Activated CD4-positive, CD25-positive, alpha-beta regulatory T cell treated with anti-CD3 and anti-CD28 coated beads, Interleukin-2, amount 50 U/mL, for 24 hours (primary cell): ENCODE results near the gene GLCE.
A peak's percentile ranks its signal among the peaks of the same experiment; 100 is the strongest.

Source experiments
- ATAC-seq, 2 donors: fragments of 150-1000 bp; cut with Tn5 transposase; one replicate each; pipeline ENCODE4 v1.10.0; 2021; ENCODE audit warnings: mild to moderate bottlenecking in 1 of 2, moderate library complexity in 1 of 2

GLCE gene

GRCh38 chr15:69160141-69160993 is at the start of gene GLCE:
TSS of gene GLCE (plus strand) at chr15:69160635. CDS start at chr15:69255807, 95,172 bp downstream.
- peak; percentile 96 for ATAC-seq

DNA sequence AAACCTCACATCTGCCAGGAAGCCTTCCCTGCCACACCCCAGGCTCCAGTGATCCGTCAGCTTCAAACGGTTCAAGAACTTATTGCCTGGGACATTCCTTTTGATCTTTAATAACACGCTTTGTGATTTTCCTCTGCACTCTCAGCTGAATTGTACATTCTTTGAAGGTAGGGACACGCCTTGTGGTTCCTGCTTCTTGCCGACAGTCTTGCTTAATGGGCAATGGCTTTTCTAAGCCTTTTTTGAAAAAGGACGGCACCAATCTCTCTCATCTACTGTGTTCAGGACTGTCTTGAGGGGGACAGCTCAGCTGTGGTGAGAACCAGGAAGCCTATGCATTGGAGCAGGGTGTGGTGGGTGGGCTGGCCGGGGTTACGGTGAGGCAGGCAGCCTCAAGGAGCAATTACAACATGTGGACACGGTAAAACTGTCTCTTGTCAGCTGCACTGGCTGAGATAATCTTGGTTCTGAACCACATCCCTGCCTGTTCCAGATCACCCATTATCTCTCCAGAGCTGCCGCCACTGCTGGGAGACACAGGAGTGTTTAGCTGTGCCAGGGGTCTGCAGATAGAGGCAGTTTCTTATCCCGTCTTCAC is 46.0 kb upstream of the GLCE start:
- ATAC-seq: no peak

DNA sequence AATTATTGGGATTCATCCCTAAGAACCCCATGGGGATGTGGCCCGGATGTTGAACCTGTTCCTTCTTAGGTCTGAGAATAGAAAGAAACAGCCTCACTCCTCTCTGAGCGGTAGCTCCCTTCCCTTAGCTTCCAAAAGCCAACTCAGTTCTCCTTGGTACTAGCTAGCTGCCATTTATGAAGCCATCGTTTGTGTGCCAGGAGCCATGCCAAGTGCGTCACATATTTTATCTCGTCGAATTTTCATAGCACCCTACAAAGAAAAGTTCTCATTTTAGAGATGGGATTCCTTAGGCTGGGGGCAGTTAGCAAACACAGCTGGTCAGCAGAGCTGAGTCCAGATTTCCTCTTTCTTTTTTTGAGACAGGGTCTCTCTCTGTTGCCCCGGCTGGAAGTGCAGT is 45.4 kb upstream of the GLCE start:
- no peak for ATAC-seq

DNA sequence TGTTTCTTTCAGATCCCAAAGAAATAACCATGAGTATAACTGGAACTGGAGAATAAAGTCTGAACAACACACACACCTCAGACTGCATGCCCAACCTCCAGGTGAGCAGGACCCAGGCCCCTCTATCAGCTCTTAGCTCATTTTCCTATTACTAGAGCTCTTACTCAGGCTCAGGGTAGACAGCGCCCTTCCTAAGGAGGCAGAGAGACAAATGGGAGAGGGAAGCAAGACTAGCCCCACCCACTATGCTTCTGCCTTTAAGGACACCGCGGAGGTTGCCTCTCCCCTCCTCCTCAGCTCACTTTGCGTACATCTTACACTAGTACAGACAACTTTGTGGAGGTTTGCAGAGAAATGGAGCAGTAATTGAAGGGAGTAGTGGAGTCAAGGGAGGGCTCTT is 44.0 kb upstream of the GLCE start:
- no peak for ATAC-seq

DNA sequence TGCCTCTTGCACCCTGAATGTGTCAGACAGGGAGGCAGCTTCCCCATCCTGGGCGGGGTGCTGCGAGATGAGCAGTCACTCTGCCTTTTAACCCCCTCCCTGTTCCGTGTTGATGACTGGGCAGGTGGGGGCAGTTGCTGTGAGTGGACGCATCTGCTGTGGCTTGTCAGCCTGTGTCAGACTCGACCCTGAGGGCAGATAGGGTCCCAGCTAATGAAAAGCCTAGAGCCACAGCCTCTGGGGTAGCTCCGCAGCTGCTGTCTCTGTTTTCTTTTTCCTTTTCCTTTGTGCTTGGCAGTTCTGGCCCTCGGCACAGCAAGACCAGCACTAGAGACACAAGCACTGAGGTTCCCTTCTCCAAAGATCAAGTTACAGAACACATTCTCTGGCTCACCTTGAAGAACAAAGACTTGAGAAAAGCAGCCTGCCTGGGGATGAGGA is 43.0 kb upstream of the GLCE start:
- ATAC-seq: no peak

GRCh38 chr15:69118089-69118488 is 42.3 kb upstream of the GLCE start:
- ATAC-seq: no peak

- ATAC-seq: no peak
These were observed 41.4 kb upstream of the GLCE start for GRCh38 chr15:69119001-69119400.

DNA sequence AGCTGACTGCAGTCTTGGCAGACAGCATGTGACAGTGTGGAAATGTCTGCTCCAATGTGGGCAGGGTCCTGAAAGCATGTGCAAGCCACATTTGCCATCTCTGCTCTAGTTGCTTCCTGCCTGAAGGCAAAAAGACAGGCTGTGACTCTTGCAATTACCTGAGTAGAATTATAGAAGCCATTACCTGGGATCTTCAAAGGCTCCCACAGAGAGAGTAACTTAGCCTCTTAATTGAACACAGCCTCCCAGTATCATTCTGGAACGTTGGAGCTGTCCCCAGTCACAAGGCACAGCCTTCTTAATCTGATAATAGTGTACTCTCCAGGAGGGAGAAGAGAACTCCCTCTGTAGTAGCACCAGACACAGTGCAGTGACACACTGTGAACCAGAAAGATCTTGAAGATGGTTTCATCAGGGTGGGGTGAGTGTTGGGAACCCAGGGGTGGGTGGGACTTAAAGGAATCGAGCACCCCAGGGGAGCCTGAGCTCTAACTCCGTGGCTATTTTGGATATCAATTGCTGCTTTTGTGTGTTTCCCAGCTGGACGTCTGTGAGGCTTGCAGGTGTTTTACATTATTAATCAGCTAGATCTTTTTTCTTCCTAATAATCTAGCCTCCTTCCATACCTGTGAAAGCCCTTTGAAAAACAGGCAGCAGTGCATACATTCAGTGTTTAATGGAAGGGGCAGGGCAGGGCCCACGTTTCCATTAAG is 40.6 kb upstream of the GLCE start:
- ATAC-seq: no peak

DNA sequence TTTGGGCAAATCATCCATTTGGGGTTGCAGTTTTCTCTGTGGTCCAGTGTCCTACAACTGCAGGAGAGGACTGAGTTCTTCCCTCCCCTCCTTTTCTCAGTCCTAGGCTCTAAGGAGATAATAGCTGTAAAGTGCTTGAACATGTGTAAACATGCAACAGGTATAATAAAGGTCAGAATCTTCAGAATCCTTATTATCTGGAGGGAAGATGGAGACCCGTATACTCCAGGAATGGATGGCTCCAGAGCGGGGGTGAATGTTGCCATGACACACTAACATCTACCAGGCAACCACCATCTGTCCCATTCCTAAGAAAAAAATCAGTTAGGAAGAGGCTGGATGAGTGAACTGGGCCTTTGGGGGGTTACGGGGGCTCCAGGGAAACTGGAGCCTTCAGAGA is 39.7 kb upstream of the GLCE start:
- ATAC-seq: no peak

- ATAC-seq: no peak
These were observed 39.1 kb upstream of the GLCE start for GRCh38 chr15:69121198-69121828.

GRCh38 chr15:69125236-69125635 is 35.2 kb upstream of the GLCE start:
- no peak for ATAC-seq

- no peak for ATAC-seq
These were observed 34.4 kb upstream of the GLCE start for GRCh38 chr15:69126054-69126469.

GRCh38 chr15:69127306-69127705 is 33.1 kb upstream of the GLCE start:
- ATAC-seq: no peak

DNA sequence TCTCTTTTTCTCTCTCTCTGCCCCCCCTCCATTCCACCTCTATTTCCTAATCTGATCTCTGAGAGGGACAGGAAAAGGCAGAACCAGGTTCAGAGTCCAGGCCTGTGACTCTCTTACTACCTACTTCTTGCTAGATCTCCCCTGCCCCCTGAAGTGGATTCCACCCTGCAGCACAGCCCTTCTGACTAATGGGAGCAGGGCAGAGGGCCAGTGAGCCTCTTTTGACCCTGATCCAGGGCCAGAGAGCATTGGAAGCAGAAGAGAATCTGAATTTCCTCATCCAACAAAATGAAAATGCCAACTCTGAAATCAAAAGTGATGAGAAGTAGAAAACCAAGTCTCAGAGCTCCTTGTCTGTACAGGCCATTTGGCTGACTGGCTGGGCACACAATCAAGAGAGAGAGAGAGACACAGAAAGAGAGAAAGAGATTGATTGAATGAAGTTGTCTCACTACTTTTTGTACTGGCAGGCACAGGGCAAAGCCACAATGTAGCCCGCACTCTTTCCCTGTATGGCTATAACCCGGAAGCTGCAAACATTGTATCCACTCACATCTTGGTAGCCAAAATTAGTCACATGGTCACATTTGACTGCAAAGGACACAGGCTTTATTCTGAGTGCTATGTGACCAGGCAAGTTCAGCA is 31.6 kb upstream of the GLCE start:
- no peak for ATAC-seq

DNA sequence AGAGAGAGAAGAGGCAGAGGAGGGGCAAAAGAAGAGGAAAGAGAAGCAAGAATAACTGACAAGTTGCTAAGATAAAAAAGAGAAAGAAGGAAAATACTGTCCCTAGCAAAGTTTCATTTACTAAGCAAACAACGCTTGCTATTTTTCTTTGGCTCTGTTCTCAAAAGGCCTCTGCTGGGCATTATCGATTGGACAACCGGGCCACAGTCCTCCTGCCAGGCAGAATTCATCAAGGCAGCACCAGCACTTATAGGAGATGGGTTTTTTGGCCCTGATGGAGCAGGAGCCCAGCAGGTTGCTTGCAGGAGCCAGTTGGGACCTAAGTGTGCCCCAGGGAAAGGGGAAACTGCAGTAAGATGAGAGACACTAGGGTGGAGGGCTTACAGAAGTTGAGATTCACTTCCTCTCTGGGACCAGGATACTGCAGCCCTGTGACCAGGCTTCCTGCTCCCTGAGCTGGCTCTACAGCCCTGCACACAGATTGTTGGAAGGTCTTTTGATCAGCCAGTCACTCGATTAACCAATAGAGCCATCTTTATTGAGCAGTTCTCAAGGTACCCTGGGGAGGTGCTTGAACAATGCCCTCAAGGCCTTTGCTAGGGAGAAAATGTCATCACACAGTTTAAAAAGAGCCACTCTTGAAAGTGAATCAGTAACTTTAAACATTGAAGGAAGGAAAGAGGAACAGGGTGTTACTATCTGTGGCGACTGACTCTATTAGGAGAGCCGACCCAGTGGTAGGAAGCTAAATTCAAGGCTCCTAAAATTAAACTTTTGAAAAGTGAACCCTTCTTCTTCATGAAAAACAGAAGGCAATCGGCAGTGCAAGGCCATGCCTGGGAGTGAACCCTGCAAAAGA is 28.8 kb upstream of the GLCE start:
- ATAC-seq: no peak

DNA sequence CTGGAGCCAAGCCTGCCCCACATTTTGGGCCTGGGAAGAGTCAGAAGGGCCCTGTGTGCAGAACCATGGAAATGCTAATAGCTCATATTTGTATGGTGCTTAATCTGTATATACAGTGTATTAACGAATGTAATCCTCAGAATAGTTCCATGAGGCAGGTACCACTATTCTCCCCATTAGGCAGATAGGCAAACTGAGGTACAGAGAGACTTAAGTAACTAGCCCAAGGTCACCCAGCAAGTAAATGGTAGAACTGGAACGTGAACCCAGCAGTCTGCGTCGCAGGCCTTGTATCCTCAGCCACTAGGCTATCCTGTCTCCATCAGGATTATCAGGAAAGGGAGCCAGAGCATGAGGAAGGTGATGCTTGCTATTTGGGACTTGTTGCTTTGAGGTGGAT is 28.0 kb upstream of the GLCE start:
- ATAC-seq: no peak

DNA sequence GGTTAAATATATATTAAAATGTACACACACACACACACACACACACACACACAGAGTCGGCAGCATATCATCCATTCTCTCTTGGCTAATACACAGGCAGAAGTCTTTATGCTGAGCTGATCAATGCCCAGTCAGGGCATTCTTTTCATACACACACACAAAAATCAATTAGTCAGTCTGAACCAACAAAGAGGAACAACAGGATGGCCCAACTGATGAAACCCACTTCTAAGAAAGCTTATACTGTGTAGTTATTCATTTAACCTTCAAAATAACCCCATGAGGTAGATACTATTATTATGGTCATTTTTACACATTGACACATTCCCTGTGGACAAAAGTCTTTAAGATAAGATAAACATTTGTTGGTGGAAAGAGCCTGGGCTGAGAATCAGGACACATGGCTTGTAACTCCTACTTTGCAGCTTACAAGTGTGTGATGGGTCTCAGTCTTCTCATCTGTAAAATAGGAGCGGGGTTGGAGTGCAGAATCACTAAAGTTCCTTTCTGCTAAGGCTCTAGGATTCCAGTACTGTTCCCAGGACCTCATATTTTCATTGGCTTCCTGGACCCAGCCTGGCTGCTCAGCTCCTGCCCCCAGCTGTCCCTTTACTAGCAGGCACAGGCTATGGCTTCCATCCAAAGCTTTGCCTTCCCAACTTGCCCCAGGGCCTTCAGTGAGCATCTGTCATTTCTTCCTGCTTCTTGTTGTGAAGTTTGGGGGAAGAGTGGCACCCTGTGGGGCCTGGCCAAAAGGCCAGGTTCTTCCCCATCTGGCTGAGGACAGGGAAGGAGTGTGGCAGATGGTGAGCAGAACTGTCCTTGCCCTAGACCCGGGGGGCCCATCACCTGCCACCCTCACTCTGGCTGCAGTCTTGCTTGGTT is 27.2 kb upstream of the GLCE start:
- ATAC-seq: no peak

- no peak for ATAC-seq
These were observed 26.4 kb upstream of the GLCE start for GRCh38 chr15:69133862-69134519.

DNA sequence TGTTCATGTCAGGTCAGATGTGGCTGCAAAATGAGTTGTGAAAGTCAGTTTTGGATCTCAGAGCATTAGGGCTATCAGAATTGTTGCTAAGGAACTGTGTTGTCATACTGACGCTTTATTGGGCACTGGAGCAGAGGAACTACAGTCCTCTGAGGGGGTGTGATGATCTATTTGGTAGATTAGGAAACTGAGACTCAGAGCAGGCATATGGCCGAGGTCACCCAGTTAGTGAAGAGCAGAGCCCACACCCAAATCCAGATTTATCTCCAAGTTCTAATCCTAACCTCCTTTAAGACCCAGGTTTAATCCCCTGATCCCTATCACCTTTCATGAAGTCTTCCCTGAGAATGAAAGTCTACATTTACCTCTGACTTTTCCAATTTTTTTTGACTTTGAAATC is 25.6 kb upstream of the GLCE start:
- ATAC-seq: no peak

DNA sequence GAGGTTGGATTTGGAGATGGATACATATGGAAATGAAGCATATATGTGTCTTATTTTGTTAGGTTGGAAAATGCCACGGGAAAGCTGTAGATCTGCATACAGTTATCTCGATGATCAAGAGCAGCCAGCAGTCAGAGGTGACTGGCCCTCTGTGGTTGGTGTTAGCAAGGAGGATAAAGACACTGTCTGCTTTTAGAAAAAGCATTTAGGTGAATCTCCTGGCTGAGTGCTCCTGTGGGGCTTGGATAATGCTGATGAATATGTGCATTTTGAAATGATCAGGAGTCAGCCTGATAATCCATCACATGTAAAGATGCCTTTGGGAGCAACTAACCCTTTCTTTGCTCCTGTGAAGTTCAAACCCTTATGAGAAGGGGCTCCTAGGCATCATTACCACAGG is 24.9 kb upstream of the GLCE start:
- ATAC-seq: no peak
